HEK293 (cell line): ENCODE measurements around the gene ACCSL.

Experiments used
- CTCF ChIA-PET: fragments of 350-600 bp; formaldehyde crosslinking; extraction: SDS; loops from one replicate; lab custom pipeline; 2021; ENCODE audit warnings: antibody characterized with exemption; lab: Yijun Ruan, JAX
- POLR2A ChIA-PET: fragments of 300-600 bp; formaldehyde crosslinking; extraction: SDS; loops from one replicate; lab custom pipeline; 2020; ENCODE audit warnings: antibody characterized with exemption, inconsistent platforms; lab: Yijun Ruan, JAX
- H3K27ac ChIP-seq: fragments of 200-500 bp; sonication (Bioruptor generic); 2 replicates; pipeline ENCODE4 v1.5.1; 2014; ENCODE audit warnings: low read depth, low read length, control low read depth, inconsistent platforms; ENCODE audit errors: extremely low read depth
- H3K36me3 ChIP-seq, 2 experiments: fragments of 200-500 bp in 1 of 2; sonication (Bioruptor generic) in 1 of 2; 1 replicate in 1 of 2; 2 replicates in 1 of 2; pipeline ENCODE4 v1.5.1; 2014 to 2017; ENCODE audit warnings: inconsistent platforms in 2 of 2, low read length in 2 of 2; ENCODE audit not compliant: control insufficient read depth in 2 of 2, insufficient read depth in 1 of 2
- H3K4me1 ChIP-seq: fragments of 200-500 bp; sonication (Bioruptor generic); 2 replicates; pipeline ENCODE4 v1.5.1; 2014; ENCODE audit warnings: mild to moderate bottlenecking, low read length, inconsistent platforms; ENCODE audit not compliant: control insufficient read depth, insufficient read depth
- H3K4me3 ChIP-seq: 2 replicates; pipeline ENCODE4 v1.5.1; 2011; ENCODE audit warnings: low read depth, mild to moderate bottlenecking, control low read depth, low read length, moderate library complexity
- H3K9me3 ChIP-seq: fragments of 200-500 bp; sonication (Bioruptor generic); 2 replicates; pipeline ENCODE4 v1.5.1; 2014; ENCODE audit warnings: low read depth, low read length, inconsistent platforms; ENCODE audit not compliant: control insufficient read depth, insufficient read depth
- GLI2 ChIP-seq: fragments of 450-650 bp; formaldehyde crosslinking; IDR thresholded peaks from 2 replicates; pipeline ENCODE4; 2017; ENCODE audit warnings: missing biosample characterization, missing genetic modification characterization, low read depth, borderline replicate concordance
- GLI4 ChIP-seq: fragments of 450-650 bp; formaldehyde crosslinking; IDR thresholded peaks from 2 replicates; pipeline ENCODE4 v1.5.1; 2016; ENCODE audit warnings: missing biosample characterization, missing genetic modification characterization
- KLF16 ChIP-seq: fragments of 450-650 bp; formaldehyde crosslinking; IDR thresholded peaks from 2 replicates; pipeline ENCODE4 v1.5.1; 2017; ENCODE audit warnings: missing biosample characterization, missing genetic modification characterization
- PBX3 ChIP-seq: sonication (generic); formaldehyde crosslinking; IDR thresholded peaks from 2 replicates; pipeline ENCODE4 v1.8.1; 2022; ENCODE audit warnings: mild to moderate bottlenecking, moderate library complexity, missing genetic modification reagents
- SCRT1 ChIP-seq: fragments of 450-650 bp; formaldehyde crosslinking; IDR thresholded peaks from 2 replicates; pipeline ENCODE4 v1.5.1; 2016; ENCODE audit warnings: missing biosample characterization, missing genetic modification characterization, borderline replicate concordance
- TSHZ1 ChIP-seq: fragments of 450-650 bp; formaldehyde crosslinking; IDR thresholded peaks from 2 replicates; pipeline ENCODE4 v1.5.1; 2016; ENCODE audit warnings: missing biosample characterization, missing genetic modification characterization, borderline replicate concordance
- ZBTB17 ChIP-seq: fragments of 450-650 bp; formaldehyde crosslinking; IDR thresholded peaks from 2 replicates; pipeline ENCODE4 v1.5.1; 2016; ENCODE audit warnings: missing biosample characterization, missing genetic modification characterization
- ZBTB20 ChIP-seq: fragments of 450-650 bp; formaldehyde crosslinking; IDR thresholded peaks from 2 replicates; pipeline ENCODE4 v1.5.1; 2016; ENCODE audit warnings: missing biosample characterization, missing genetic modification characterization
- ZNF10 ChIP-seq: fragments of 450-650 bp; formaldehyde crosslinking; IDR thresholded peaks from 2 replicates; pipeline ENCODE4 v1.5.1; 2017; ENCODE audit warnings: missing biosample characterization, missing genetic modification characterization
- ZNF138 ChIP-seq: fragments of 450-650 bp; formaldehyde crosslinking; IDR thresholded peaks from 2 replicates; pipeline ENCODE4 v1.5.1; 2016; ENCODE audit warnings: missing biosample characterization, missing genetic modification characterization, borderline replicate concordance
- ZNF18 ChIP-seq: fragments of 450-650 bp; formaldehyde crosslinking; IDR thresholded peaks from 2 replicates; pipeline ENCODE4 v1.5.1; 2016; ENCODE audit warnings: missing biosample characterization, missing genetic modification characterization
- ZNF184 ChIP-seq: fragments of 450-650 bp; IDR thresholded peaks from 2 replicates; pipeline ENCODE4 v1.5.1; 2018; ENCODE audit warnings: missing biosample characterization, mild to moderate bottlenecking, missing genetic modification characterization
- ZNF266 ChIP-seq: fragments of 450-650 bp; formaldehyde crosslinking; IDR thresholded peaks from 2 replicates; pipeline ENCODE4 v1.5.1; 2016; ENCODE audit warnings: missing biosample characterization, missing genetic modification characterization, low read depth
- ZNF280C ChIP-seq: fragments of 450-650 bp; formaldehyde crosslinking; IDR thresholded peaks from 2 replicates; pipeline ENCODE4 v1.5.1; 2016; ENCODE audit warnings: missing biosample characterization, missing genetic modification characterization
- ZNF354C ChIP-seq: fragments of 450-650 bp; formaldehyde crosslinking; IDR thresholded peaks from 2 replicates; pipeline ENCODE4 v1.5.1; 2016; ENCODE audit warnings: missing biosample characterization, missing genetic modification characterization, low read depth, borderline replicate concordance
- ZNF426 ChIP-seq: fragments of 450-650 bp; formaldehyde crosslinking; IDR thresholded peaks from 2 replicates; pipeline ENCODE4 v1.5.1; 2017; ENCODE audit warnings: missing biosample characterization, missing genetic modification characterization, mild to moderate bottlenecking, inconsistent platforms, moderate library complexity
- ZNF473 ChIP-seq: fragments of 450-650 bp; formaldehyde crosslinking; IDR thresholded peaks from 2 replicates; pipeline ENCODE4 v1.5.1; 2017; ENCODE audit warnings: missing biosample characterization, missing genetic modification characterization
- ZNF501 ChIP-seq: fragments of 450-650 bp; formaldehyde crosslinking; IDR thresholded peaks from 2 replicates; pipeline ENCODE4 v1.5.1; 2016; ENCODE audit warnings: missing biosample characterization, missing genetic modification characterization
- ZNF521 ChIP-seq: fragments of 450-650 bp; formaldehyde crosslinking; IDR thresholded peaks from 2 replicates; pipeline ENCODE4 v1.5.1; 2017; ENCODE audit warnings: missing biosample characterization, mild to moderate bottlenecking, missing genetic modification characterization
- ZNF549 ChIP-seq: fragments of 450-650 bp; IDR thresholded peaks from 2 replicates; pipeline ENCODE4 v1.5.1; 2018; ENCODE audit warnings: missing biosample characterization, missing genetic modification characterization, mild to moderate bottlenecking, inconsistent platforms, moderate library complexity
- ZNF561 ChIP-seq: fragments of 450-650 bp; IDR thresholded peaks from 2 replicates; pipeline ENCODE4 v1.5.1; 2018; ENCODE audit warnings: missing biosample characterization, missing genetic modification characterization, borderline replicate concordance
- ZNF626 ChIP-seq: fragments of 450-650 bp; sonication (Bioruptor Pico); formaldehyde crosslinking; IDR thresholded peaks from 2 replicates; pipeline ENCODE4 v1.5.1; 2018; ENCODE audit warnings: missing biosample characterization, missing genetic modification characterization, inconsistent platforms
- ZNF747 ChIP-seq: fragments of 450-650 bp; formaldehyde crosslinking; IDR thresholded peaks from 2 replicates; pipeline ENCODE4 v1.5.1; 2016; ENCODE audit warnings: missing biosample characterization, missing genetic modification characterization
- ZNF785 ChIP-seq: fragments of 450-650 bp; formaldehyde crosslinking; IDR thresholded peaks from 2 replicates; pipeline ENCODE4 v1.5.1; 2016; ENCODE audit warnings: missing biosample characterization, missing genetic modification characterization
- ZSCAN30 ChIP-seq: fragments of 450-650 bp; IDR thresholded peaks from 2 replicates; pipeline ENCODE4 v1.5.1; 2018; ENCODE audit warnings: missing biosample characterization, mild to moderate bottlenecking, missing genetic modification characterization, moderate library complexity

Gene ACCSL

GRCh38 chr11:44104481-44105294 lies 56.9 kb downstream of the ACCSL start:
- Histone ChIP-seq H3K4me1 (no peaks in the 10 kb centered on the region), H3K9me3 (no peaks in the 10 kb centered on the region), H3K36me3 (peaks cover 0 to 38% of the 10 kb centered on the region in 2 experiments; a peak in 2 of 3 replicates), H3K4me3 (no peak overlapping the region), H3K27ac (no peak overlapping the region)
- ChIA-PET CTCF (interaction anchor here (0.5 to 4.7 kb wide), 15 partner anchors 10 to 902 kb away, joined by 3 to 60 read pairs (median 4); partner anchors contain the start of gene EXT2), POLR2A (interaction anchor here (0.5 to 1.5 kb wide), 2 partner anchors 9 to 10 kb away, joined by 3 read pairs; partner anchors contain the start of gene EXT2)
- TF ChIP-seq PBX3 (CRISPR knock-in tag) (no peak), ZNF10 (no peak), ZBTB17 (tag by site-specific recombination) (no peak), ZNF184 (no peak), ZNF18 (tag by site-specific recombination) (no peak), GLI2 (tag by site-specific recombination) (no peak), SCRT1 (tag by site-specific recombination) (no peak), ZNF473 (tag by site-specific recombination) (no peak), ZNF626 (tag by site-specific recombination) (no peak), ZNF354C (tag by site-specific recombination) (no peak), TSHZ1 (tag by site-specific recombination) (no peak), ZNF426 (tag by site-specific recombination) (no peak), ZNF561 (tag by site-specific recombination) (no peak), ZBTB20 (tag by site-specific recombination) (no peak)

GRCh38 chr11:44108260-44108659 lies 60.5 kb downstream of the ACCSL start:
- Histone ChIP-seq H3K9me3 (no peaks in the 10 kb centered on the region), H3K36me3 (peaks cover 0 to 57% of the 10 kb centered on the region in 2 experiments; a peak in 2 of 3 replicates), H3K4me1 (no peaks in the 10 kb centered on the region), H3K4me3 (no peak overlapping the region), H3K27ac (no peak overlapping the region)
- ChIA-PET POLR2A (no interaction called here), CTCF (interaction anchor here (0.6 to 1.4 kb wide), 2 partner anchors 9 to 26 kb away, joined by 3 to 4 read pairs; no protein-coding TSS in a partner anchor)
- no peak for TF ChIP-seq GLI4 (tag by site-specific recombination)
- TF ChIP-seq ZNF747 (tag by site-specific recombination): no peak
- no peak for TF ChIP-seq KLF16 (tag by site-specific recombination)
- TF ChIP-seq ZNF280C (tag by site-specific recombination): no peak
- TF ChIP-seq ZNF138 (tag by site-specific recombination): no peak
- TF ChIP-seq ZNF785: no peak
- TF ChIP-seq ZNF549 (tag by site-specific recombination): no peak
- TF ChIP-seq ZNF266: no peak
- no peak for TF ChIP-seq ZNF521 (tag by site-specific recombination)
- no peak for TF ChIP-seq ZNF501 (tag by site-specific recombination)
- TF ChIP-seq ZSCAN30 (tag by site-specific recombination): no peak
